Keratinocyte (primary cell): ENCODE data around the gene MRPL49. TPM values are rescaled to one million over a fixed set of nuclear protein-coding genes. Genes with fewer than 3 reads are reported as not detected.

Source experiments
- DNase-seq: peaks from one replicate; pipeline ENCODE4 v3.0.0-alpha.2; 2011; ENCODE audit warnings: low read depth, missing footprints, low spot score
- FAIRE-seq: peaks from 2 replicates; lab custom pipeline; 2011; peaks lifted over from hg19 to GRCh38; lab: Jason Lieb, UNC
- H2AFZ ChIP-seq: 2 replicates; pipeline ENCODE4 v1.6.0; 2012; ENCODE audit warnings: low read length, control low read depth, inconsistent platforms; ENCODE audit not compliant: control insufficient read depth
- H3K27ac ChIP-seq: 2 replicates; pipeline ENCODE4 v1.5.1; 2011; ENCODE audit warnings: low read length; ENCODE audit not compliant: control insufficient read depth, insufficient read depth
- H3K27me3 ChIP-seq: 3 replicates; pipeline ENCODE4 v1.6.0; 2011; ENCODE audit warnings: low read length; ENCODE audit not compliant: control insufficient read depth, insufficient read depth; ENCODE audit errors: extremely low read depth
- H3K36me3 ChIP-seq, 2 experiments: 2 replicates in 1 of 2; 3 replicates in 1 of 2; pipeline ENCODE4 v1.5.1; 2011; ENCODE audit warnings: low read length in 2 of 2, mild to moderate bottlenecking in 1 of 2; ENCODE audit not compliant: control insufficient read depth in 2 of 2, insufficient read depth in 2 of 2; ENCODE audit errors: extremely low read depth in 1 of 2
- H3K4me1 ChIP-seq: 3 replicates; pipeline ENCODE4 v1.5.1; 2011; ENCODE audit warnings: low read length; ENCODE audit not compliant: control insufficient read depth, insufficient read depth; ENCODE audit errors: extremely low read depth
- H3K4me2 ChIP-seq: 3 replicates; pipeline ENCODE4 v1.6.0; 2011; ENCODE audit warnings: low read depth, low read length; ENCODE audit not compliant: control insufficient read depth, insufficient read depth; ENCODE audit errors: extremely low read depth
- H3K4me3 ChIP-seq, 3 experiments: fragments of 200-600 bp in 1 of 3; sonication (generic) in 1 of 3; 2 replicates in 2 of 3; 3 replicates in 1 of 3; pipeline ENCODE4 v1.5.1; 2011 to 2016; ENCODE audit warnings: low read length in 3 of 3, mild to moderate bottlenecking in 3 of 3, control low read depth in 2 of 3, inconsistent platforms in 1 of 3, low read depth in 1 of 3, mixed read lengths in 1 of 3, mixed run types in 1 of 3, moderate library complexity in 1 of 3; ENCODE audit not compliant: control insufficient read depth in 2 of 3, insufficient read depth in 2 of 3; ENCODE audit errors: extremely low read depth in 1 of 3
- H3K79me2 ChIP-seq: 2 replicates; pipeline ENCODE4 v1.6.0; 2012; ENCODE audit warnings: low read length; ENCODE audit not compliant: control insufficient read depth, insufficient read depth
- H3K9ac ChIP-seq: 3 replicates; pipeline ENCODE4 v1.6.0; 2011; ENCODE audit warnings: low read length; ENCODE audit not compliant: control insufficient read depth, insufficient read depth; ENCODE audit errors: extremely low read depth
- H3K9me1 ChIP-seq: 3 replicates; pipeline ENCODE4 v1.6.0; 2011; ENCODE audit warnings: low read length; ENCODE audit not compliant: control insufficient read depth, insufficient read depth; ENCODE audit errors: extremely low read depth
- H3K9me3 ChIP-seq: 2 replicates; pipeline ENCODE4 v1.5.1; 2012; ENCODE audit warnings: low read depth, low read length; ENCODE audit not compliant: control insufficient read depth
- H4K20me1 ChIP-seq: 3 replicates; pipeline ENCODE4 v1.6.0; 2011; ENCODE audit warnings: low read length; ENCODE audit not compliant: control insufficient read depth, insufficient read depth; ENCODE audit errors: extremely low read depth
- EZH2 ChIP-seq: IDR thresholded peaks from one replicate; pipeline ENCODE4 v1.6.1; 2012; ENCODE audit warnings: inconsistent platforms, mild to moderate bottlenecking, low read length, moderate library complexity
- dilution Hi-C: fragments of 300-500 bp; cut with MboI; formaldehyde crosslinking; loops from one replicate; pipeline ENCODE4 v1.7.0; 2020; ENCODE audit warnings: low sequenced_read_pairs; ENCODE audit not compliant: extremely low pct_ligation_motif_present
- polyA minus RNA-seq, 3 experiments: library from RNA; depleted of rRNA, polyadenylated mRNA; stranded (reverse); fragments of >200 nt; gene quantifications; 1 replicate in 1 of 3; 2 replicates in 1 of 3; 3 replicates in 1 of 3; pipeline ENCODE4 v1.2.3, GENCODE V29; 2011
- polyA plus RNA-seq, 5 experiments: library from polyadenylated mRNA; depleted of rRNA in 3 of 5; stranded (reverse) in 3 of 5; stranded (forward) in 1 of 5; unstranded in 1 of 5; fragments of >200 nt; gene quantifications; 1 replicate in 1 of 5; 2 replicates in 3 of 5; 3 replicates in 1 of 5; pipeline versions ENCODE4 v1.2.1 to v1.2.3, GENCODE V29; 2011 to 2012; ENCODE audit warnings: missing spikeins in 2 of 5, low read depth in 1 of 5, low replicate concordance in 1 of 5
- TF ChIP-seq, protein P1 (sequence below), 3 experiments: IDR thresholded peaks in 1 of 3; conservative IDR thresholded peaks in 1 of 3; optimal IDR thresholded peaks in 1 of 3; 2 replicates in 2 of 3; 3 replicates in 1 of 3; pipeline versions ENCODE3 to v1.5.1; 2011; ENCODE audit warnings: low read length in 3 of 3, mild to moderate bottlenecking in 3 of 3, moderate library complexity in 2 of 3, control low read depth in 1 of 3, inconsistent platforms in 1 of 3; ENCODE audit not compliant: insufficient read depth in 2 of 3; ENCODE audit errors: extremely low read depth in 1 of 3

MRPL49 gene
- polyA plus RNA-seq (46.3 to 67.7 TPM (median 49.6 TPM) in 3 replicates), polyA minus RNA-seq (26.4 to 41.9 TPM (median 36.9 TPM) in 3 replicates)
- 81.9 TPM for polyA plus RNA-seq (2011; ENCODE audit: low read depth)
- 40.9 and 46.5 TPM in 2 replicates for polyA plus RNA-seq (2011; cell fraction: cytosol; rRNA removed)
- 31.2 and 35.1 TPM in 2 replicates for polyA plus RNA-seq (2011; cell fraction: nucleus; rRNA removed)
- polyA plus RNA-seq (2012; ENCODE audit: low replicate concordance) = 29.1 and 45.0 TPM in 2 replicates
- polyA minus RNA-seq (2011; cell fraction: cytosol; rRNA and poly(A)+ RNA removed) = 24.7 TPM
- polyA minus RNA-seq (2011; cell fraction: nucleus; rRNA and poly(A)+ RNA removed) = 12.3 and 13.3 TPM in 2 replicates

DNA sequence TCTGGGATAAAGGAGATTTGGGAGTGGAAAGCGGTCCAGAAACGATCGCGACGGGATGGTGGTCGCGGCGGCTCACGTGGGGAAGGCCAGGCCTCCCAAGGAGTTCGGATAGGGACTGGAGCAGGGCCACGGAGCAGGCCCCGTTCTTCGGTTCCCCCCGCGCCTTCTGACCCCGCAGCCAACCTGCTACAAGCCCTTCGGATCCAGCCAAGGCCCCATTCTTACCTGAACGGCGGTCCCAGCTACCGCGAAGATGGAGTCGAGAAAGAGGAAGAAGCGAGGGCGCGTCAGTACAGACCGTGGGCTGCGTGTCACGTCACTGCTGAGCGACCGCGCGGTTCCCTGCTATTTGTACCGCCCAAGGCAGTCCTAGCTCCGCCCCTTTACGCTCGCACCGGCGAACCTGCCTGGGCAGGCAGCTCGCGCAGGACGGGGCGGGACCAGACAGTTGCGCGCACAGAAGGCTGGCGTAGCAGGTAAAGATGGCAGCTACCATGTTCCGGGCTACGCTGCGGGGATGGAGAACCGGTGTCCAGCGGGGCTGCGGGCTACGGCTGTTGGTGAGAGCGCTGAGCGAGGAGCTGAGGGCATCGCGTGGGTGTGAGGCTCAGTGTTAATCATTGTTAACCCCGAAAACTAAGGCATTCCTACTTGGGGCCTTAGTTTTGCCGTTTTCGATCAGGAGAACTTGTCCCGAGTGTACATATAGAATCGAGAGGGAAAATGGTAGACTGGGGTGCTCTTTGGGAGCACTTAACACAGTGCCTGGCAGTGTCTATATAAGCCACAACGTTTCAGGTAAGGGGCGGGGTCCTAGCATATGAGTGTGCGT is at the start of gene MRPL49, which contains the start of gene FAU:
Gene MRPL49, plus strand, starts transcription at position 457 of the 832 bp plus-strand sequence. Its CDS starts 26 bp downstream, at position 483.
Gene FAU, minus strand, starts transcription at position 270 of the 832 bp plus-strand sequence. CDS start 321 bp downstream, outside the sequence.
- dilution Hi-C loops = no loop called here
- peak; percentile 91 for DNase-seq

DNA sequence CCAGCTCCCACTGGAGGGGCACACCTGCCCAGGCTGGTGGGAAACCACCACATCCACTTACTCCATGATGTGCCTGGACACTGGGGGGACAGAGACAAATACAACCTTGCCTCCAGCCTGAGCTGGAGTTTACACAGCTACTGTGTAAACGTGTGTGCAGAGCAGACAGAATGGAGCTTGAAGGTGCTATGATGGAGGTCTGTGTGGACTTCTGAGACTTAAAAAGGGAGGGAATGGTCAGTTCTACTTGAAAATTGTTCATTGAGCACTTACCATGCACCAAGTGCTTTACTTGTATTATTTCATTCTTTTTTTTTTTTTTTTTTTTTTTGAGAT is 49.5 kb upstream of the MRPL49 start:
- DNase-seq (no peak), FAIRE-seq (no peak)
- Histone ChIP-seq H3K4me2 (no peak overlapping the region), H3K79me2 (peaks cover 1% of the 10 kb centered on the region), H2AFZ (no peak overlapping the region), H3K9me1 (no peaks in the 10 kb centered on the region), H3K27ac (no peak overlapping the region), H4K20me1 (no peaks in the 10 kb centered on the region), H3K36me3 (peaks cover 0 to 6% of the 10 kb centered on the region in 2 experiments), H3K9ac (no peak overlapping the region), H3K9me3 (no peaks in the 10 kb centered on the region), H3K4me1 (no peaks in the 10 kb centered on the region), H3K27me3 (no peaks in the 10 kb centered on the region), H3K4me3 (no peak overlapping the region)
- dilution Hi-C loops = no loop called here
- TF ChIP-seq, protein P1, sequence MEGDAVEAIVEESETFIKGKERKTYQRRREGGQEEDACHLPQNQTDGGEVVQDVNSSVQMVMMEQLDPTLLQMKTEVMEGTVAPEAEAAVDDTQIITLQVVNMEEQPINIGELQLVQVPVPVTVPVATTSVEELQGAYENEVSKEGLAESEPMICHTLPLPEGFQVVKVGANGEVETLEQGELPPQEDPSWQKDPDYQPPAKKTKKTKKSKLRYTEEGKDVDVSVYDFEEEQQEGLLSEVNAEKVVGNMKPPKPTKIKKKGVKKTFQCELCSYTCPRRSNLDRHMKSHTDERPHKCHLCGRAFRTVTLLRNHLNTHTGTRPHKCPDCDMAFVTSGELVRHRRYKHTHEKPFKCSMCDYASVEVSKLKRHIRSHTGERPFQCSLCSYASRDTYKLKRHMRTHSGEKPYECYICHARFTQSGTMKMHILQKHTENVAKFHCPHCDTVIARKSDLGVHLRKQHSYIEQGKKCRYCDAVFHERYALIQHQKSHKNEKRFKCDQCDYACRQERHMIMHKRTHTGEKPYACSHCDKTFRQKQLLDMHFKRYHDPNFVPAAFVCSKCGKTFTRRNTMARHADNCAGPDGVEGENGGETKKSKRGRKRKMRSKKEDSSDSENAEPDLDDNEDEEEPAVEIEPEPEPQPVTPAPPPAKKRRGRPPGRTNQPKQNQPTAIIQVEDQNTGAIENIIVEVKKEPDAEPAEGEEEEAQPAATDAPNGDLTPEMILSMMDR (optimal IDR thresholded peaks at IDR 0.05 in 1 of 3, IDR thresholded peaks at IDR 0.05 in 1 of 3, conservative IDR thresholded peaks at IDR 0.05 in 1 of 3; ENCODE audit: extremely low read depth in 1 of 3, insufficient read depth in 2 of 3, low read length in 3 of 3) = no peak
- TF ChIP-seq EZH2 = no peak

More for the DNA sequence above, at the start of gene MRPL49, which contains the start of gene FAU:
- TF ChIP-seq, protein P1 (optimal IDR thresholded peaks at IDR 0.05 in 1 of 3, IDR thresholded peaks at IDR 0.05 in 1 of 3, conservative IDR thresholded peaks at IDR 0.05 in 1 of 3; ENCODE audit: extremely low read depth in 1 of 3, insufficient read depth in 2 of 3, low read length in 3 of 3) = no peak
- TF ChIP-seq EZH2 = no peak
- Histone ChIP-seq H3K9ac (peak within 1 kb of the TSS; percentile 99), H3K27ac (peak within 1 kb of the TSS; percentile 98), H3K4me1 (peaks cover 18% of the 10 kb centered on the region), H4K20me1 (no peaks in the 10 kb centered on the region), H3K4me2 (peak within 1 kb of the TSS; percentile 89), H3K36me3 (peaks cover 21 to 36% of the 10 kb centered on the region in 2 experiments), H3K9me1 (no peaks in the 10 kb centered on the region), H3K79me2 (peaks cover 46% of the 10 kb centered on the region), H3K27me3 (no peaks in the 10 kb centered on the region), H3K4me3 (peak within 1 kb of the TSS; percentile 66 to 97 (median 91)), H3K9me3 (no peaks in the 10 kb centered on the region), H2AFZ (peak within 1 kb of the TSS; percentile 95)
- FAIRE-seq = peak; percentile 23
